C4-2B (cell line): ENCODE data around the gene COL4A4.

Experiments
- CTCF ChIP-seq: fragments of 450-650 bp; conservative IDR thresholded peaks from 2 replicates; pipeline ENCODE4 v1.5.1; 2017; ENCODE audit warnings: mild to moderate bottlenecking
- ZFX ChIP-seq: fragments of 450-650 bp; IDR thresholded peaks from 2 replicates; pipeline ENCODE4 v1.6.1; 2017

GRCh38 chr2:227153307-227153706 lies 10.7 kb downstream of the COL4A4 start:
- TF ChIP-seq CTCF (no peak), ZFX (no peak)
